HL-60 (cell line): ENCODE measurements around the gene HSD3B1.

Experiments used
- DNase-seq, 2 experiments: peaks; one replicate each; pipeline ENCODE4 v3.0.0-alpha.2; 2010 to 2020; ENCODE audit warnings: low read depth in 1 of 2, low spot score in 1 of 2
- H3K27ac ChIP-seq: fragments of 250-450 bp; sonication (Bioruptor Pico); replicated peaks from 2 replicates; pipeline ENCODE4 v1.5.1; 2020; ENCODE audit warnings: mild to moderate bottlenecking, moderate library complexity
- H3K27me3 ChIP-seq: fragments of 250-450 bp; sonication (Bioruptor Pico); 2 replicates; pipeline ENCODE4 v1.5.1; 2021; ENCODE audit warnings: mild to moderate bottlenecking, moderate library complexity; ENCODE audit not compliant: insufficient read depth, poor library complexity, severe bottlenecking
- H3K4me3 ChIP-seq: replicated peaks from 2 replicates; pipeline ENCODE4 v1.5.1; 2011; ENCODE audit warnings: mild to moderate bottlenecking, control low read depth, low read length; ENCODE audit not compliant: insufficient read depth
- CTCF ChIP-seq: IDR thresholded peaks from one replicate; pipeline ENCODE4 v1.5.1; 2011; ENCODE audit warnings: low read length, control low read depth, inconsistent platforms; ENCODE audit not compliant: insufficient read depth
- GABPA ChIP-seq: IDR thresholded peaks from 2 replicates; pipeline ENCODE4 v1.6.1; 2012; ENCODE audit warnings: low read depth
- POLR2AphosphoS5 ChIP-seq: IDR thresholded peaks from 2 replicates; pipeline ENCODE4 v1.6.1; 2012; ENCODE audit warnings: low read depth
- REST ChIP-seq: IDR thresholded peaks from 2 replicates; pipeline ENCODE4 v1.6.1; 2012; ENCODE audit warnings: low read depth; ENCODE audit not compliant: insufficient replicate concordance
- SPI1 ChIP-seq: IDR thresholded peaks from 2 replicates; pipeline ENCODE4 v1.6.1; 2012; ENCODE audit warnings: low read depth, mild to moderate bottlenecking, borderline replicate concordance

Gene HSD3B1

GRCh38 chr1:119504831-119505230, 2.2 kb upstream of the HSD3B1 start:
- TF ChIP-seq GABPA (no peak), REST (no peak), POLR2AphosphoS5 (no peak), SPI1 (no peak), CTCF (no peak)
- Histone ChIP-seq H3K4me3 (no peak overlapping the region), H3K27me3 (peaks cover 2% of the 10 kb centered on the region), H3K27ac (no peak overlapping the region)
- DNase-seq, result no peak

GRCh38 chr1:119510046-119510445, 3.0 kb downstream of the HSD3B1 start:
- no peak for TF ChIP-seq CTCF
- TF ChIP-seq SPI1, result no peak
- no peak for TF ChIP-seq POLR2AphosphoS5
- TF ChIP-seq GABPA, result no peak
- TF ChIP-seq REST, result no peak
- H3K27me3 ChIP-seq, result peaks cover 2% of the 10 kb centered on the region
- H3K27ac ChIP-seq, result no peak overlapping the region
- no peak for DNase-seq
- H3K4me3 ChIP-seq, result no peak overlapping the region

- no peak for DNase-seq
- TF ChIP-seq GABPA (no peak), POLR2AphosphoS5 (no peak), CTCF (no peak), REST (no peak), SPI1 (no peak)
- H3K27me3 ChIP-seq, result no peaks in the 10 kb centered on the region
- no peak overlapping the region for H3K4me3 ChIP-seq
- no peak overlapping the region for H3K27ac ChIP-seq
Measured at GRCh38 chr1:119515221-119515620, 8.2 kb downstream of the HSD3B1 start.
